COLO829 (cell line): Measurements from ENCODE around the gene TCEAL2.
"Not testable (repeated sequence)": the region's sequence is repeated elsewhere in the genome, so short reads cannot be mapped to it uniquely, and the experiment has no call there.

Source experiments
- DNase-seq: peaks from one replicate; pipeline ENCODE4 v3.0.0; 2012; ENCODE audit warnings: low spot score

The TCEAL2 gene

DNA sequence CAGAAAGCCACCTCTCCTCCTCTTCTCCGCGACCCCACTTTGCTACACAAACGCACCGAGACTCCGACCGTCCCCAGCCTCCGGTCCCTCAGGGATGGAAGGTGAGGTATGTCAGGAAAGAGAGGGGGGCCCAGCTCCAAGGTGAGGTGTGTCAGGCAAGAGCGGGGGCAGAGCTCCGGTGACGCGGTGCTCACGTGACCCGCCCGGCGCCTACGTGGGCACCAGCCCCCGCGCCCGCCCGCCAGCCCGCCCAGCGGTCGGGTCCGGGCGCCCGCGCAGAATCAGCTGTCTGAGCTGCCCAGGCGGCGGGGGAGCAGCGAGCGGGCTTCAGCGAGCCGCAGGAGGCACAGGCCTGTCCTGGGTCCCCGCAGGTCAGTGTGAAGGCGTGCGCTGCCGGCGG is at the start of gene TCEAL2:
TCEAL2 (plus strand) TSS at position 244 of the 400 bp plus-strand sequence. CDS start 1,152 bp downstream, outside the sequence.
- DNase-seq: not testable (repeated sequence)

DNA sequence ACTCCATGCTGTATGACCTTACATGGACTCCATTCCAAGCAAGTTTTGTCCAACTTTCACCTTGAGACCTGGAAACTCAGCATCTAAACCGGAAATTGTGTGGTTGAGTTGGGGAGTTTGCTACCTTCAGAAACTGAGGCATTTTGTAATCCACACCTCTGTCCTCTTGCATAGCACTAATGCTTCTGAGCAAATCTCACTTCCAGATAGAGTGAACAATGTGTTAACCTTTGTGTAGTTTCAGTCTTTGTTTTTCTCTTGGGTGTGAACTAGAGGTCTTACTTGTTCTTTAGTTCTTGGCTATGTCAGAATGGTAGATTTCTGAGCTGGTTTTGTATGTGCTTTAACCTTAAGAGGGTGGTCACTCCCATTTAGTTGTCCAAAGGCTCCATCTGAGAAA is 48.1 kb upstream of the TCEAL2 start:
- no peak for DNase-seq

DNA sequence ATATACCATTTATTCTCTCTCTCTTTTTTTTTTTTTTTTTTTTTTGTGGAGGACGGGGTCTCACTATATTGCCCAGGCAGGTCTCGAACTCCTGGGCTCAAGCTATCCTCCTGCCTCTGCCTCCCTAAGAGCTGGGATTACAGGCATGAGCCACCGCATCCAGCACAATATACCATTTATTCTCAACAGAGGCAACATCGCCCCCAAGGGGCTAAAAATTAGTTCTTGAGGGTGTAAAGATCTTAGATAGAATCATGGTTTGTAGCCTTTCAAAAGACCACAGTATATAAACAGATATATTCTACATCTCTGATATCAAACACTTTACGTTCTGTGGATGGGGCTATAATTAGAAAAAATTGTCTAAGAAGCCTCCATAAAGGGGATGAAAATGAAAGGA is 39.8 kb upstream of the TCEAL2 start:
- DNase-seq: no peak

DNA sequence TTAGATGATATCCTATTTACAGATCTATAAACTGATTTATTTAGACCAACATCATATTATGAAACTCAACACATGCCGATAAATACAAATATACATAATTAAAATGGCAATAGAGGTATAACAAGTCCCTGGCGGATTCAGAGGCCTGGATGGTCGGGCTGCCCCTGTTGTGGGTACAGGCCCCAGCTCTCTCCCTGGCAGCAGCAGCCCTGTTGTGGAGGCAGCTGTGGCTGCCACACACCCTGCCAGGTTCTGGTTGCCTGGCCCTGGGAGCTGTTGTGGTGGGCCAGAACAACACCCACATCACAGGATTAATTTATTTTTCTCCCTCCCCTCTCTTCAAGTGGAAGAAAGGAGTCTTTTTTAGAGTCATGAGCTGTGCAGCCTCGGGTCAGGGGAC is 12.1 kb upstream of the TCEAL2 start:
- DNase-seq: no peak

DNA sequence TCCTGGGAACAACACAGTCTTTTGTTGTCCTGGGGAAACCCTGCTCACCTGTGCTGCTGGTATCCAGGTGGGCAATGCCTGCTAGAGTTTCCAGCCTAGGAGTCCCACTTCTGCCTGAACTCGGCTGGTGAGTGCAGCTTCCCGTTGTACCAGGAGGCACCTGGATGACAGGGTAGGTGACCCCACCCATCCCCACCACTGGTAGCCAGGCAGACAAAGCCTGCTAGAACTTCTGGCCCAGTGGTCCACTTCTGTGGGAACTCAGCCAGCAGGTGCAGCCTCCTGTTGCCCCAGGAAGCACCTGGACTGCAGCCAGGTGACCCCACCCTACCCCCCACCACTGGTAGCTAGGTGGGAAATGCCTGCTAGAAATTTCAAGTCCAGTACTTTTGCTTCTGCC is 9.7 kb upstream of the TCEAL2 start:
- DNase-seq: no peak

DNA sequence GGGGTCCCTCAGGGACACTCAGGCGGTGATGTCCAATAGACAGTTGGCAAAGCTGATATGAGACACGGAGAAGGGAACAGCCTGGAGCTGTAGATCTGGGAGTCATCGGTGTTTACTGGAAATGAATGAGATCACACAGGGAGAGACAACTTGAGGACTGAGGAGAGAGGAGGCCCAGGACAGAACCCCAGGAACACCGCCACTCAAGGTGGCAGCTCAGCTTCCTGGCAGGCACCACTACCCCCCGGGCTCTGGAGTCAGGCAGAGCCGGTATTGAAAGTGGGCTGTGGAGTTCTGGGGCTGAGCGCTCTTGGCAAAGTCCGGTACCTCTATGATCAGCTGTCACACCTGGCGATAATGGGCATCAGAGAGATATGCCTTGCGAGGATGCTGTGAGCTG is 465 bp upstream of the TCEAL2 start:
- not testable (repeated sequence) for DNase-seq

DNA sequence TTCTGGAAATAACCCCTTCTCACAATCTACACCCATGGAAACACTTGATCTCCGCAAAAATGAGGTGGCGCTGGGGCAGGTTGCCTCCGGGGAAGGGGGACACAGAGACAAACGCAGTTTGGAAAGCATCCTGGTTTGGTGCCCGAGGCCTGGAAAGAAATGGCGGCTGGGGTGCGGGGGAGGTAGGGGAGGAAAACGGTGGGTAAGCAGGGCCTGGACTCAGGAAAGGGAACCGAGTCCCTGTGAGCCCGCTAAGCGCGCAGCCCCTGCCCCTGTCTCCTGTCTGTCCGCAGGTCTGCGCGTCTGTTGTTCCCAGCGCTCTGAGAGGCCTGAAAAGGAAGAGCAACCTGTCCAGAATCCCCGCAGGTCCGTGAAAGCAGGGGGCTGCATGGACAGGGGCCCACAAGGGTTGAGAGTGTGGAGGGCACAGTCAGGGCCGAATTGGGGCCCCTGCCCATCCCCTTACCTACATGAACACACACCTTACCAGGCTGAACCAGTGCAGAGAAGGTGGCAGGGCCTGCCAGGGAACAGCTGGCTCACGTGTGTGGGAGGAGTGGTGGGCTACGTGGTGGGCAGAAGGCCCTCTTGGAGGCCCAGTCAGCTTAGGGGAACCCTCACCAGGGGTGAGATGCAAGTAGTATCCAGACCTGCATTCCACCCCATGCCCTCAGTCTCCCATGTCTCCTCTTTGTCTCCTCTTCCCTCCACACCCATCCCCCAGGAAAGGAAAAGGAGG is 770 bp downstream of the TCEAL2 start:
- not testable (repeated sequence) for DNase-seq

DNA sequence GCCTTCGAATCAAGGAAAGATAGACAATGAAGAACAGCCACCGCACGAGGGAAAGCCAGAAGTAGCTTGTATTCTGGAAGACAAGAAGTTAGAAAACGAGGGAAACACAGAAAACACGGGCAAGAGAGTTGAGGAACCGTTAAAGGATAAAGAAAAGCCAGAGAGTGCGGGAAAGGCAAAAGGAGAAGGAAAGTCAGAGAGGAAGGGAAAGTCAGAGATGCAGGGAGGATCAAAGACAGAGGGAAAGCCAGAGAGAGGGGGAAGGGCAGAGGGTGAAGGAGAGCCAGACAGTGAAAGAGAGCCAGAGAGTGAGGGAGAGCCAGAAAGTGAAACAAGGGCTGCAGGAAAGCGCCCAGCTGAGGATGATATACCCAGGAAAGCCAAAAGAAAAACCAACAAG is 1.4 kb downstream of the TCEAL2 start:
- no peak for DNase-seq

DNA sequence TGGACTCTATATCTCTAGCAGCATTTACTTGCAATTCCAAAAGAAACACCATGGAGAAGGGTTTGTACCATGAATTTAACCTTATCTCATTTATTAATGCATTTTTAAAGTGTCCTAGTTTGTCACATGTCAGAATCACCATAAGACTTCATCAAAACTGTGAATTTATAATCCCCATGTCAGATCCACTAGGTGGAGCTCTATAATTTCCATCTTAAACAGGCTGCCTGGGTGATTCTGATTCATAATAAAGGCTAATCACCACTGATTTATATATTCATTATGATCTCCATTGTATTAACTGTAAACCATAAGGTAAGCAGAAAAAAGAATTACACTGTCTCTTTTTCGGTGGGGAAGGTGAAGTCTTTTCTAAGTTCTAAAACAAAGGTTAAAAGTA is 4.0 kb downstream of the TCEAL2 start:
- DNase-seq: no peak

DNA sequence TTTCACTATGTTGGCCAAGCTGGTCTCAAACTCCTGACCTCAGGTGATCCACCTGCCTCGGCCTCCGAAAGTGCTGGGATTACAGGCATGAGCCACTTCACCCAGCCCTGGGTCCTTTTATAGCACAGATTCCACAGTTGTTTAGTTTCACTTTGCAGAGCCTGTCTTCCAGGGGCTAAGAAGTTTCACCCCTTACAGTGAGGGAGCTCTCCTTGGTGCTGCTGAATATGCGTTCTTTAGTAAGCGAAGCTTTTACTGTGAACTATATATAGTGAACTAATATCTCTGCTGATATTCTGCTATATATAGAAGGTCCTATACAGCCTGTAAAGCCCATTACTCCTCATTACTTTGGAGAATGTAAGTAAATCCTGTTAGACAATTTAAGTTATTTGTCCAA is 12.6 kb downstream of the TCEAL2 start:
- no peak for DNase-seq

DNA sequence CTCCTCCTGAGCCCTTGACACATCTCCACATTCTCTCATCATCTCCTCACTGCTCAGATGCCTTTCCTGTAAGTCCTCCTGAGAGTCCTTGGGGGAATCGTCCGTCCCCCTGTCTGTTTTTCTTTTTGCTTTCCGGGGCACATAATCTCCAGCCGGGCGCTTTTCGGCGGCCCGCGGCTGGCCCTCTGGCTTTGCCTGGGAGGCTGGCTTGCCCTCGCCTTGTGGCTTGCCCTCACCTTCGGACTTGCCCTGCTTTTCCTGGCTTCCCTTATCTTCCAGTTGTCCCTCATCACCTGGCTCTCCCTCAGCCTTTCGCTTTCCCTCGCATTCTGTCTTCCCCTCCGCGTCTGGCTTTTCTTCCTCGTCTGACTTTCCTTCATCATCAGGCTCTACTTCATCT is 15.4 kb downstream of the TCEAL2 start:
- DNase-seq: not testable (repeated sequence)

DNA sequence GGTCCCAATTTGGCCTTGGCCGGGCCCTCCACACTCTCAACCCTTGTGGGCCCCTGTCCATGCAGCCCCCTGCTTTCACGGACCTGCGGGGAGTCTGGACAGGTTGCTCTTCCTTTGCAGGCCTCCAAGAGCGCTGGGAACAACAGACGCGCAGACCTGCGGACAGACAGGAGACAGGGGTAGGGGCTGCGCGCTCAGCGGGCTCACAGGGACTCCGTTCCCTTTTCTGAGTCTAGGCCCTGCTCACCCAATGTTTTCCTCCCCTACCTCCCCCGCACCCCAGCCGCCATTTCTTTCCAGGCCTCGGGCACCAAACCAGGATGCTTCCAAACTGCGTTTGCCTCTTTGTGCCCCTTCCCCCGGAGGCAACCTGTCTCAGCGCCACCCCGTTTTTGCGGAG is 16.2 kb downstream of the TCEAL2 start:
- DNase-seq: not testable (repeated sequence)

DNA sequence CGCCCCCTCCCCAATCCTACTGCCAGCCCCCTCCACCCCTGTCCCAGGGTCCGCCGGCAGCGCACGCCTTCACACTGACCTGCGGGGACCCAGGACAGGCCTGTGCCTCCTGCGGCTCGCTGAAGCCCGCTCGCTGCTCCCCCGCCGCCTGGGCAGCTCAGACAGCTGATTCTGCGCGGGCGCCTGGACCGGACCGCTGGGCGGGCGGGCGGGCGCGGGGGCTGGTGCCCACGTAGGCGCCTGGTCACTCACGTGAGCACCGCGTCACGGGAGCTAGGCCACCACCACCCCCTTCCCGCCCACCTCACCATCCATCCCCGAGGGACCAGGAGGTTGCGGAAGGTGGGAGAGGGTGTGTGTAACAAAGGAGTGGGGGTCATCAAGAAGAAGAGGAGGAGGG is 16.8 kb downstream of the TCEAL2 start, which contains the start of gene TCEAL6:
TCEAL6 (minus strand) TSS at position 208 of the 400 bp plus-strand sequence.
- DNase-seq: not testable (repeated sequence)

DNA sequence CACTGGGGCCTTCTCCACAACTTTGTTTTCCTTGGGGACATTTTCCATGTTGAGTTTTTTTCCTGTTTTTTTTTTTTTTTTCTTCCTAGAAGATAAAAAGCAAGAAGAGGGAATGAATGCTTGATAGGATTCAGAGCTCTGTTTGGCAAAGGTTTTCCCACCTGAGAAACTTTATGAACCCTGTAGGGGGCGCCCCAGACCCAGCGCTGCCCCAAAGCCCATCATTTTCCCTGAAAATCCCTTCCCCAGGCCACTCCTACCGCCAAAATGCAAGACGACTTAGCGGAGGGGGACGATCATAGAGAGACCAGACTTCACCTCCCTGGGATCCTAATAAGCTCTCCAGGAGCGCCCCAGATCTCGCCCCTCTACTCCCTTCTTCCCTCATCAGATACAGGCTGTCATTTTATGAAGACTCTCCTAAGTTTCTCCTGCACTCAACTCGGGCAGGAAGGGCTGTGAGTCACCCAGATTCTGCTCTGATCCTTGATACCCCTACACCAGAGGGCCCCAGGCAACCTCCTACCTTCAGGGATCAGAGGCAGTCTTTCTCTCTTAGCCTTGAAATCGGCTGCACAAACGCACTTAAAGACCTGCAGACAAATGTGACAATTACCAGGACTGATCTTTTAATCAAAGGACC is 28.9 kb downstream of the TCEAL2 start:
- DNase-seq: no peak

DNA sequence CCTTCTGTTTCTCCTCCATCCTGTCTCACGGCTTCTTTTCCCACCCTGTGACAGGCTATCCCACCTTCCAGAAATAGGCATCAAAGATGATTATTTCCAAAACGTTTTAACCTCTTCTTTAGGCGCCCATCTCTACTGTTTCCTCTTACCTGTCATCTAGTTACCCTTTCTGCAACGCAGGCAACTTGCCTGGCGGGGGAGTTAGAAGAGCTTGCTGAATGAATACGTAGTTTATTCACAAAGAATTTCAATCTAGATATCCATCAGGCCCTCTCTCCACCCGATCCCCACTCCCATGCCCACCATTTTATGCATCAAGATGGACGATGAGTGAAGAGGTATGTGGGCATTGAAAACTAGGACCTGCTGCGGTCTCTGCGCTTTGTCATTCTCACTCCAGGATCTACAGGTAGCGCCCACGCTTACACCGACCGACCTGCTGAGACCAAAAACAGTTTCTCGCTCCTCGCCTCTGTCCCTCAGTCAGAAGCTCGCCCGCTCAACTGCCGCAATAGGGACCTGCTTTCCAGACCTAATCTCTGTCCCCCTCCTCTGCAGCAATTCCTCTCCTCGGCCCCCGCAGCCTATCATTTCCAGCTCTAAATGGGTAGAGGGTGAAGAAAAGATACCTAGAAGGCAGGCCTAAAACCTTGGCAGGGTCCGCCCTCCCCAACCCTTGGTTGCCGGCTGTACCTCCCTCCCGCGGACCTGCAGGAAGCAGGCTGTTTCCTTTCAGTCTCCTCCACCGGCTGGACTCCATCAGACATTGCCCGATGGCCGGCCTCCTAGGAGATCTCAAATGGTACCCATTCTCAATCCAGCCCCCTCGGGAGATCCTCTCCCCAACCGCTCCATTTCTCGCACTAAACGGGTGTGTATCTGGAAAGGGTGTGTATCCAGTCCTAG is 29.7 kb downstream of the TCEAL2 start:
- no peak for DNase-seq

DNA sequence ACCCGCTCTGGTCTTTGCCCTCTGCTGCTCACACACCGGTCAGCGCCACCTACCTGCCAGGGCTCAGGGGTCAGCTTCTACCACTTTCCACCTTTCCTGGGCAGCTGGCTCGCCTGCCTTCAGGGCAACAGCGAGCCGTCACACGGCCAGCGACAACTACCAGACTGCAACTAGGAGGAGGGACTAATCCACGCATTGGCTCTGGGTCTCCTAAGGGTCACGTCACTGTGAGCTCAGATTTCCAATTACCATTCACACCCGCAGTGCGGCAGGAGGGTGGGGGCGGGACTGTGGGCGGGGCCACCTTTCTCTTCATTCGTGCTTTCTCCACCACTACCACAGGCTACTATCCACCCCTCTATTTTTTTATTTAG is 30.3 kb downstream of the TCEAL2 start, which contains the start of gene BEX5:
BEX5 (minus strand) TSS at position 172 of the 374 bp plus-strand sequence. CDS start 1,712 bp downstream, outside the sequence.
- peak; percentile 9 for DNase-seq
